ENCODE results near the gene CBX3. TPM values are rescaled to one million over a fixed set of nuclear protein-coding genes. Genes with fewer than 3 reads are reported as not detected.
"Not testable (repeated sequence)": the region's sequence is repeated elsewhere in the genome, so short reads cannot be mapped to it uniquely, and the experiment has no call there.

CBX3 gene
- total RNA-seq, result 100 to 1,000 TPM; 179 to 242 TPM

DNA sequence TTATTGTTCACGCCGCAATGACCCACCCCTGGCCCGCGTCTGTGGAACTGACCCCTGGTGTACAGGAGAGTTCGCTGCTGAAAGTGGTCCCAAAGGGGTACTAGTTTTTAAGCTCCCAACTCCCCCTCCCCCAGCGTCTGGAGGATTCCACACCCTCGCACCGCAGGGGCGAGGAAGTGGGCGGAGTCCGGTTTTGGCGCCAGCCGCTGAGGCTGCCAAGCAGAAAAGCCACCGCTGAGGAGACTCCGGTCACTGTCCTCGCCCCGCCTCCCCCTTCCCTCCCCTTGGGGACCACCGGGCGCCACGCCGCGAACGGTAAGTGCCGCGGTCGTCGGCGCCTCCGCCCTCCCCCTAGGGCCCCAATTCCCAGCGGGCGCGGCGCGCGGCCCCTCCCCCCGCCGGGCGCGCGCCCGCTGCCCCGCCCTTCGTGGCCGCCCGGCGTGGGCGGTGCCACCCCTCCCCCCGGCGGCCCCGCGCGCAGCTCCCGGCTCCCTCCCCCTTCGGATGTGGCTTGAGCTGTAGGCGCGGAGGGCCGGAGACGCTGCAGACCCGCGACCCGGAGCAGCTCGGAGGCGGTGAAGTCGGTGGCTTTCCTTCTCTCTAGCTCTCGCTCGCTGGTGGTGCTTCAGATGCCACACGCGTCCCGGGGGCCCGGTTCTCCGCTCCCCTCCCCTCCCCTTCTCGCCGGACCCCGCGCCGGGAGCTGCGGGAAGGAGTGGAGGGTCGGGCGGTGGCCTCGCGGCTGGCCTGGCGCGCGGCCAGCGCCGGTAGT lies at the start of gene CBX3:
TSS of gene CBX3 (plus strand) at position 499 of the 772 bp plus-strand sequence. CDS start 1,254 bp downstream, outside the sequence.
- peak within 1 kb of the TSS; percentile 100 for H3K4me3 Mint-ChIP-seq
- H3K9me3 Mint-ChIP-seq, result no peaks in the 10 kb centered on the region
- H3K27me3 Mint-ChIP-seq, result no peaks in the 10 kb centered on the region
- peaks cover 31% of the 10 kb centered on the region for H3K4me1 Mint-ChIP-seq
- H3K36me3 Mint-ChIP-seq (ENCODE audit: low read depth), result peaks cover 91% of the 10 kb centered on the region
- ATAC-seq (replicated peaks), result peak; percentile 53
- peak within 1 kb of the TSS; percentile 100 for H3K27ac Mint-ChIP-seq

DNA sequence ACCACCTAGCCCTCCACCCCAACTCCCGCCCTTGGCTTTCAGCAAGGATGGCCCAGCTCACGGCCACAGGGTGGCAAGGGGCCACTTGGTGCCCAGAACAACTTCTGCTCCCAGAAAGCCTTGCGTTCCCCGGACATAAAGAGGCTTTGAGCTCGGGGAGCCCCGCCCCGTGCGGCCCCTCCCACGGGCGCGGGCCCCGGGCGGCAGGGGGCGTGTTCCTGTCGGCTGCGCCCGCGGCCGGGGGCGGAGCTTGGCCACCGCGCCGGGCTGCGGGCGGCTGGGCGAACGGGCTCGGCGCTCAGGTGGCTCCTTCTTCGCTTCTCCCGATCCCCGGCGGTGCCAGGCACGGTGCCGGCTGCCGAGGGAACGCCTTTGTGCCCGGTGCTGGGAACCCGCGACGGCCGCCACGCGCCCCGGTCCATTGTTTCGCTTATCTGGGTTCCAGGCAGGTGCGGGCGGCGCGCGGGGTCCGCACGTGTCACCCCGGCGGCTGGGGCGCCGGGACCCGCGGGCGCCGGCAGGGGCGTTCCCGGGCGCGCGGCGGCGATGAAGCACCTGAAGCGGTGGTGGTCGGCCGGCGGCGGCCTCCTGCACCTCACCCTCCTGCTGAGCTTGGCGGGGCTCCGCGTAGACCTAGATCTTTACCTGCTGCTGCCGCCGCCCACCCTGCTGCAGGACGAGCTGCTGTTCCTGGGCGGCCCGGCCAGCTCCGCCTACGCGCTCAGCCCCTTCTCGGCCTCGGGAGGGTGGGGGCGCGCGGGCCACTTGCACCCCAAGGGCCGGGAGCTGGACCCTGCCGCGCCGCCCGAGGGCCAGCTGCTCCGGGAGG lies 49.4 kb upstream of the CBX3 start, which contains the start of gene NFE2L3:
TSS of gene NFE2L3 (plus strand) at position 246 of the 829 bp plus-strand sequence. CDS start at position 547, 301 bp downstream.
- Mint-ChIP-seq H3K27ac (peak within 1 kb of the TSS; percentile 95), H3K9me3 (no peaks in the 10 kb centered on the region), H3K4me3 (peak within 1 kb of the TSS; percentile 95), H3K27me3 (no peaks in the 10 kb centered on the region), H3K36me3 (ENCODE audit: low read depth) (peaks cover 25% of the 10 kb centered on the region), H3K4me1 (peaks cover 27% of the 10 kb centered on the region)
- ATAC-seq (replicated peaks), result peak; percentile 57

DNA sequence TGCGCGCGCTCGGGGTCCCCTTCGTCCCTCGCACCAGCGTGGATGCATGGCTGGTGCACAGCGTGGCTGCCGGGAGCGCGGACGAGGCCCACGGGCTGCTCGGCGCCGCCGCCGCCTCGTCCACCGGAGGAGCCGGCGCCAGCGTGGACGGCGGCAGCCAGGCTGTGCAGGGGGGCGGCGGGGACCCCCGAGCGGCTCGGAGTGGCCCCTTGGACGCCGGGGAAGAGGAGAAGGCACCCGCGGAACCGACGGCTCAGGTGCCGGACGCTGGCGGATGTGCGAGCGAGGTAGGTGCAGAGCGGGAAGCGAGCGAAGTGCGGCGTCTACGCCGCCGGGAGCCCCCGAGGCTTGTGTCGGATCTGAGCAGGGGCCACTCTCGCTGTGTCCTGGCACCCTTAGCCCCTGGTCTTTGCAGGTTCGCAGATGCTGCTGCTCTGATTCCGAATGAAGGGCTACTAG lies 48.7 kb upstream of the CBX3 start:
- Mint-ChIP-seq H3K4me1 (peaks cover 31% of the 10 kb centered on the region), H3K36me3 (ENCODE audit: low read depth) (peaks cover 26% of the 10 kb centered on the region), H3K4me3 (peak overlapping the region; percentile 95), H3K27ac (peak overlapping the region; percentile 95)
- not testable (repeated sequence) for H3K27me3 Mint-ChIP-seq; ATAC-seq (replicated peaks); H3K9me3 Mint-ChIP-seq

DNA sequence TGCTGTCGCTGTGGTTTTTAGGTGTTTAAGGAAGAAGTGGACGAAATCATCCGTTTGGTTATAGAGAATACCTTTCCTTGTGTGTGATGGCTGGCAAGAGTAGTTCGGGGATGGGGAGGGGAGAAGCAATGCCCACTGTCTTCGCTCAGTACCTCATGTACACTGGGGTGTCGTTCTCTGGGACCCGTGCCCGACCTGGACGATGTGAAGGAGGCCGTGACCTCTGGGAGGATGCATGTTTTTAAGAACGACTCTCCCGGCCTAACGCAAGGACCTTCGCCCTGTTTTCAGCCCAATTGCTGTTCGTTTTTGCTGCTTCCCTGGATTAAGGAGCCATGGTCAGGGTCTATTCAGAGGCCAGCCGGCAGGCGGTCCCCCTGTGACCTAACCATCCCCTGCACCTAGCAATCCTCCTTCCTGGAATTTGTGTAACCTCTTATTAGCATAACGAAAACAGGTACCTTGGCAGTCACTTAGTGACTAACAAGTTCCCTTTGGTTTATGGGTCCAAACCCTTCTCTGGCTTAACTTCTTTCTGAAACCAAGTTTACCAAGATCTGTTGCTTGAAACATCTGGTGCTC lies 48.2 kb upstream of the CBX3 start:
- Mint-ChIP-seq H3K27ac (peak overlapping the region; percentile 95), H3K27me3 (no peaks in the 10 kb centered on the region), H3K36me3 (ENCODE audit: low read depth) (peaks cover 32% of the 10 kb centered on the region), H3K4me3 (peak overlapping the region; percentile 95), H3K9me3 (peaks cover 3% of the 10 kb centered on the region), H3K4me1 (peaks cover 36% of the 10 kb centered on the region)
- ATAC-seq (replicated peaks), result peak; percentile 47

DNA sequence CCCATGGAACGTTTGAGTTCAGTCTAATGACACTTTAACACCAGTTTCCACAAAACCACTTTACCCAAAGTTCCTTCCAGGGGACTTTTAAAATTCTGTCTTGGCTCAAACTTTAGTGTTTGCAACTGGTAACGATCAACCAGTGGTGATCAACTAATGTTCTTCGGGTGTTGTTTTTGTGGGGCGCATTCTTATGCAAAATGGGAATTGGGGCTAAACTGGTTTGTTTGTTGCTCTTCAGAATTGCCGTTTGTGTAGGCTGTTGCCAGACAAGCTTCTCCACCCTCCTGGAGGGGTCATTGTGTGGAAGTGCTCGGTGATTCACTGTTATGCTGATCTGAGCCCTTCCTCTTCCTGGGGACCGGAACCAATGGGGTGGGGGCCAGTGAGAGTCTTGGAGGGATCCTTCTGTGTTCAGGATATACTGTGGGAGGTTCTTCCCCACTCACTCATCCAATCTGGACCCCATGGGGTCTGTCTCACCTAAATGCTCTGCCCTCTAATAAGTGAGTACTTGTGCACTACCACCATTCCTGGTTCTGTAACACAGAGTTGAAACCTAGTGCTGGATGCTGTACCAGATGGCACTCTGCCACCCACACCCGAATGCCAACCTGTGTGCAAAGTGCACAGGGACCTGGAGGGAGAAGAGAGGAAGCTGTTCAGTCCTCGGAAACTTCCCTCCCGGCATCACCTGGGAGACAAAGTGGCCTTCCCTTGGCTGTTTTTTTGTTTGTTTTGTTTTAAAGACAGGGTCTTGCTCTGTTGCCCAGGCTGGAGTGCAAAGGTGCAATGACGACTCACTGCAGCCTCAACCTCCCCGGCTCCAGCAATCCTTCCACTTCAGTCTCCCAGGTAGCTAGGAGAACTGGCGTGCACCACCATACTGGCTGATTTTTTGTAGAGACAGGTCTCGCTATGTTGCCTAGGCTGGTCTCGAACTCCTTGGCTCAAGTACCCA lies 47.4 kb upstream of the CBX3 start:
- Mint-ChIP-seq H3K27ac (peak overlapping the region; percentile 95), H3K9me3 (peaks cover 3% of the 10 kb centered on the region), H3K36me3 (ENCODE audit: low read depth) (peaks cover 35% of the 10 kb centered on the region), H3K4me1 (peaks cover 44% of the 10 kb centered on the region), H3K4me3 (peak overlapping the region; percentile 95), H3K27me3 (no peaks in the 10 kb centered on the region)
- peak; percentile 50 for ATAC-seq (replicated peaks)

DNA sequence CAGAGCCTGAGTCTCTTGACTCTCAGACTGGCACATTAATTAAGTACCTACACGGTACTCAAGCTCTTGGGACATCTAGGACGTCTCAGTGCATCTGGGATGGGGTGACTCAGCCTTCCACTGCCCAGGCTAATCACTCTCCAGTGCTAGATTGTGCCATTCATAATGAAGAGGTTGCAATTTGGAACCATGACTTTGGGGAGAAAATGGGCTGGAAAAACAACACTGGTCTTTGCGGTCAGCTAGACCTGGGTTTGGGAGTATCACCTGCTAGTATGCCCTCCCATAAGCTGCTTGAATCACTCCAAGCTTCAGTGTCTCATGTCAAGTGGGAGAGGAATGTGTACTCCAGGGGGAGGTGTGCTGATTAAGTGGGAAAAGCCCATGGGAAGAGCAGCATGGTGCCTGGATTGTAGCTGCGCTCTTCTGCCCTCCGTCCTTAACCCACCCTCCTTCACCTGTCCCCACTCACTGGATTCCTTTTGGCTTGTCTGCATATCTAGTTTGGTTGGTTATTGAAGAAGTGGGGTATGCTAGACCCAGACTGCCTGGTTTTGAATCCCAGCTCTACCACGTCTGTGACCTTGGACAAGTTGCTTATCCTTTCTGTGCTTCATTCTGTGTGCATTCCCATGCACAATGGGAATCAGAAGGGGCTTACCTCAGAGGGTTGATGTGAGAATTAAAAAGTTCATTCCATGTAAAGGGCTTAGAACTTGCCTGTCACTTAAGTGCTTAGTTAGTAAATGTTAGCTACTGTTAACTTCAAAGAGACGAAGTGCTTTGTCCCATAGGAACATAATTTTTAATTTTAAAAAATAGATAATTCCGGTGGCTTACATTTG lies 45.8 kb upstream of the CBX3 start:
- H3K9me3 Mint-ChIP-seq, result peaks cover 3% of the 10 kb centered on the region
- peaks cover 51% of the 10 kb centered on the region for H3K4me1 Mint-ChIP-seq
- peak overlapping the region; percentile 95 for H3K4me3 Mint-ChIP-seq
- H3K36me3 Mint-ChIP-seq (ENCODE audit: low read depth), result peaks cover 46% of the 10 kb centered on the region
- H3K27ac Mint-ChIP-seq, result peak overlapping the region; percentile 95
- ATAC-seq (replicated peaks), result no peak
- H3K27me3 Mint-ChIP-seq, result no peaks in the 10 kb centered on the region

DNA sequence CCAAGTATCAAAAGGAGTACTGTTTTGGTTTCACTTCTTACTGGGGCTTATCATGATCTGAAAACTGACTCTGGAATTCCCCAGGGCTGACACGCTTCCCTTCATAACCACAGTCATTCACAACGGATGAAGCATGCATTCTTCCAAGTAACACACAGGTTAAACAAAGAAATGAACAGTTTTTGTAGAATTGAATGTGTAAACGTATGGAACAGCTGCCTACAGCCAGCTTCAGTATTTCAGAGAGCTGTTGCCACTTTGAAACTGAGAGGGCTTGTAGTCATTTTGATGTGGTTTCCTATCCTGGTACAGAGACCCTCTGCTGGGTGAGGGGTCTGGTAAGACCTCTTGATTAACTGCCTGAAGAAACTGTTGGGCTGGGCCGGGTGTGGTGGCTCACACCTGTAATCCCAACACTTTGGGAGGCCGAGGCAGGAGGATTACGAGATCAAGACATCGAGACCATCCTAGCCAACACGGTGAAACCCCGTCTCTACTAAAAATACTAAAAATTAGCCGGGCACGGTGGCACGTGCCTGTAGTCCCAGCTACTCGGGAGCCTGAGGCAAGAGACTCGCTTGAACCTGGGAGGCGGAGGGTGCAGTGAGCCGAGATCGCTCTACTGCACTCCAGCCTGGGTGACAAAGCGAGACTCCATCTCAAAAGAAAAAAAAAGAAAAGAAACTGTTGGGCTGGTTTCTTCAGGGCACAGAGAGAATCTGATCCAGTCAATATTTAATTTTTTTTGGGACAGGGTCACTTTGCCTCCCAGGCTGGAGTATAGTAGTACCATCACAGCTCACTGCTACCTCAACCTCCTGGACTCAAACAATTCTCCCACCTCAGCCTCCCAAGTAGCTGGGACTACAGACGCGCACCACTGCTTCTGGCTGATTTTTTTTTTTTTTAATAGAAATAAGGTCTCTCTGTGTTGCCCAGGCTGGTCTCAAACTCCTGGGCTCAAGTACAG lies 44.8 kb upstream of the CBX3 start:
- H3K27me3 Mint-ChIP-seq, result no peaks in the 10 kb centered on the region
- peaks cover 54% of the 10 kb centered on the region for H3K36me3 Mint-ChIP-seq (ENCODE audit: low read depth)
- H3K27ac Mint-ChIP-seq, result peak overlapping the region; percentile 95
- peak; percentile 49 for ATAC-seq (replicated peaks)
- H3K4me3 Mint-ChIP-seq, result peak overlapping the region; percentile 95
- peaks cover 3% of the 10 kb centered on the region for H3K9me3 Mint-ChIP-seq
- H3K4me1 Mint-ChIP-seq, result peaks cover 41% of the 10 kb centered on the region

DNA sequence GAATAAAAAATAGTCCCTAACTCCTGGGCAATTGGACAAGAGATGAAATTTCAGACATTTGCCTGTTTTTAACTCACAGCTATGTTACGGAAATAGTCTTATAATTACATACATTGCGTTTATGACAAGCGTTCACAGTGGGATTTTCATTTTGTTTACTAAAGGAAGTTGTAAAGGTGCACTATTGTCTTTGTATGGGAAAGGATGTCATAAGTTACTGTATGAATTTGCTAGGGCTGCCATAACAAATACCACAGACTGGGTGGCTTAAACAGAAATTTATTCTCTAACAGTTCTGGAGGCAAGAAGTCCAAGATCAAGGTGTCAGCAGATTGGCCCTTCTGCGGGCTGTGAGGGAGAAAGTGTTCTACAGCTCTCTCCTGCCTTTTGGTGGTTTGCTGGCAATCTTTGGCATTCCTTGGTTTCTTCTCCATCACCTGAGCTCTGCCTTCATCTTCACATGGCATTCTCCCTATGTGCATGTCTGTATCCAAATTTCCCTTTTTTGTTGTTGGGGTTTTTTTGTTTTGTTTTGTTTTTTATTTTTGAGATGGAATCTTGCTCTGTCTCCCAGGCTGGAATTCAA lies 43.9 kb upstream of the CBX3 start:
- peak overlapping the region; percentile 95 for H3K4me3 Mint-ChIP-seq
- peaks cover 39% of the 10 kb centered on the region for H3K4me1 Mint-ChIP-seq
- H3K9me3 Mint-ChIP-seq, result peaks cover 3% of the 10 kb centered on the region
- peak overlapping the region; percentile 95 for H3K27ac Mint-ChIP-seq
- ATAC-seq (replicated peaks), result no peak
- peaks cover 54% of the 10 kb centered on the region for H3K36me3 Mint-ChIP-seq (ENCODE audit: low read depth)
- no peaks in the 10 kb centered on the region for H3K27me3 Mint-ChIP-seq

DNA sequence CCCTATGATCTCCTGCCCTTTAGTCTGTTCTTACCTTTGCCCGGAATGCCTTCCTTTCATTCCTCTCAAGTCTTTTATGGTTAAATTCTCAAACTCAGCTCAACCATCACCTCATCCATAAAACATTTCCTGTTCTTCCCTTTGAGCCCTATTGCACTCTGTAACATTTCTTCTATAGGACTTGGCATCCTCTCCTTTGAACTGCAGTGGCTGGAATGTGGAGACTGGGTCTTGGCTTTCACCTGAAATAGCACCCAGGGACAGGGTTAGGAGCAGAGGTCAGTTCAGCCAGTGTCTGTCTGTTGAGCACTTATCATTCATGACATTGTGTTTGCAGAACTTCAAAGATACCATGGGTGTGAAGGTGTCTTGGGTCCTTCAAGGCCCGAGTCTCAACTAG lies 42.3 kb upstream of the CBX3 start:
- Mint-ChIP-seq H3K4me1 (peaks cover 38% of the 10 kb centered on the region), H3K4me3 (peak overlapping the region; percentile 95), H3K27me3 (no peaks in the 10 kb centered on the region), H3K36me3 (ENCODE audit: low read depth) (peaks cover 40% of the 10 kb centered on the region), H3K9me3 (peaks cover 3% of the 10 kb centered on the region), H3K27ac (peak overlapping the region; percentile 95)
- ATAC-seq (replicated peaks), result no peak

DNA sequence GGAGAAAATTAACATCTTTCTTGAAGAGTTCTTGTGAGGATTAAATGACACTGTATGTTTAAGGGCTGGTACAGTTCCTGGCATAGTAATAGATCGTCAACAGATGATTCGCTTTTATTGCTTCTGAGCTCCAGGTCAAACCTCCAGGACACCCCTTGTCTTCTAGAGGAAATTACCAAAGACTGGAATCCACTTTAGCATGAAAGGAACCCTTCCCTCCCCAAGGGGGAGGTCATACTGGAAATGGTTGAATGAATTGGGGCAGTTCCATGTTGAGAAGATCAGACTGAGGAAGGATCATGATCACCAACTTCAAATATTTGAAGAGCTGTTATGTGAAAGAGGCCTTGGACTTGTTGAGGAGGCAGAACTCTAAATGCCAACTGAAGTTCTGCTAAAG lies 40.6 kb upstream of the CBX3 start:
- Mint-ChIP-seq H3K36me3 (ENCODE audit: low read depth) (peaks cover 28% of the 10 kb centered on the region), H3K4me3 (no peak overlapping the region), H3K27ac (no peak overlapping the region), H3K27me3 (no peaks in the 10 kb centered on the region), H3K9me3 (peaks cover 3% of the 10 kb centered on the region), H3K4me1 (peaks cover 35% of the 10 kb centered on the region)
- ATAC-seq (replicated peaks), result no peak

DNA sequence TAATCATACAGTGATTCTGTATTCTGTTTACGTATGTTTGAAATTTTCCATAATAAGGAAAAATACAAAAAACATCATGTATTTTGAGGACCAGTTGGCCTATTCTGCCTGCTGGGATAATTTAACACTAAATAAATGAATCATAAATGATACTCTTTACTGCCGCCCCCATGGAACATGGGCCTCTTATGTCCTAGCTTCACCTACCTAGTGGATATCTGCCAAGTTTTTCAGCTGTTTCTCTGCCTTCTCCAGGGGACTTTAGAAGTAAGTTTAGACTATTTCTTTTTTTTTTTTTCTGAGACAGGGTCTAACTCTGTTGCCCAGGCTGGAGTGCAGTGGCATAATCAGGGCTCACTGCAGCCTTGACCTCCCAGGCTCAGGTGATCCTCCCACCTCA lies 39.1 kb upstream of the CBX3 start:
- Mint-ChIP-seq H3K9me3 (peaks cover 3% of the 10 kb centered on the region), H3K4me1 (peaks cover 47% of the 10 kb centered on the region), H3K27ac (no peak overlapping the region), H3K36me3 (ENCODE audit: low read depth) (peaks cover 38% of the 10 kb centered on the region), H3K27me3 (no peaks in the 10 kb centered on the region), H3K4me3 (peak overlapping the region; percentile 2)
- ATAC-seq (replicated peaks), result no peak

DNA sequence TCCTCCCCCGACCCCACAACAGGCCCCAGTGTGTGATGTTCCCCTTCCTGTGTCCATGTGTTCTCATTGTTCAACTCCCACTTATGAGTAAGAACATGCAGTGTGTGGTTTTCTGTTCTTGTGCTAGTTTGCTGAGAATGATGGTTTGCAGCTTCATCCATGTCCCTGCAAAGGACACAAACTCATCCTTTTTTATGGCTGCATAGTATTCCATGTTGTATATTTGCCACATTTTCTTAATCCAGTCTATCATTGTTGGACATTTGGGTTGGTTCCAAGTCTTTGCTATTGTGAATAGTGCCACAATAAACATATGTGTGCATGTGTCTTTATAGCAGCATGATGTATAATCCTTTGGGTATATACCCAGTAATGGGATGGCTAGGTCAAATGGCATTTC lies 37.7 kb upstream of the CBX3 start:
- peak overlapping the region; percentile 11 for H3K4me3 Mint-ChIP-seq
- H3K4me1 Mint-ChIP-seq, result peaks cover 36% of the 10 kb centered on the region
- H3K36me3 Mint-ChIP-seq (ENCODE audit: low read depth), result peaks cover 32% of the 10 kb centered on the region
- H3K9me3 Mint-ChIP-seq; H3K27ac Mint-ChIP-seq; H3K27me3 Mint-ChIP-seq; ATAC-seq (replicated peaks): not testable (repeated sequence)

All from activated T-helper 17 cell treated with anti-CD3 and anti-CD28 coated beads, Interleukin-2, amount 50 U/mL, for 72 hours (primary cell).